Endodermal cell (in vitro differentiated cells): ENCODE results near the gene MMD. TPM values are rescaled to one million over a fixed set of nuclear protein-coding genes. Genes with fewer than 3 reads are reported as not detected.

ENCODE experiments used
- DNase-seq: peaks from one replicate; pipeline ENCODE4 v3.0.0-alpha.2; 2017
- H3K27ac ChIP-seq: 2 replicates; pipeline ENCODE4 v1.5.1; 2013; ENCODE audit warnings: mild to moderate bottlenecking, low read depth, low read length, moderate library complexity
- H3K27me3 ChIP-seq: 2 replicates; pipeline ENCODE4 v1.6.1; 2013; ENCODE audit warnings: mild to moderate bottlenecking, low read length, moderate library complexity; ENCODE audit not compliant: insufficient read depth, control insufficient read depth, poor library complexity, severe bottlenecking
- H3K36me3 ChIP-seq: 2 replicates; pipeline ENCODE4 v1.7.0; 2013; ENCODE audit warnings: mild to moderate bottlenecking, low read length, moderate library complexity; ENCODE audit not compliant: control insufficient read depth, insufficient read depth
- H3K4me1 ChIP-seq: one replicate; pipeline ENCODE4 v1.7.0; 2013; ENCODE audit warnings: low read length; ENCODE audit not compliant: control insufficient read depth, insufficient read depth
- H3K4me3 ChIP-seq: 2 replicates; pipeline ENCODE4 v1.5.1; 2013; ENCODE audit warnings: mild to moderate bottlenecking, low read length, moderate library complexity
- H3K9ac ChIP-seq: 2 replicates; pipeline ENCODE4 v1.6.1; 2013; ENCODE audit warnings: mild to moderate bottlenecking, low read length, moderate library complexity; ENCODE audit not compliant: poor library complexity, severe bottlenecking; ENCODE audit errors: extremely low read depth
- H3K9me3 ChIP-seq: 2 replicates; pipeline ENCODE4 v1.6.1; 2013; ENCODE audit warnings: mild to moderate bottlenecking, low read length, moderate library complexity; ENCODE audit not compliant: control insufficient read depth
- H3K27ac Mint-ChIP-seq: 2 replicates; pipeline ENCODE4 v1.8.0; 2020; ENCODE audit warnings: mixed read lengths
- H3K27me3 Mint-ChIP-seq: 2 replicates; pipeline ENCODE4 v1.8.0; 2021; ENCODE audit warnings: mild to moderate bottlenecking, mixed read lengths; ENCODE audit not compliant: insufficient read depth
- H3K36me3 Mint-ChIP-seq: 2 replicates; pipeline ENCODE4 v1.8.0; 2020; ENCODE audit warnings: low read depth, mixed read lengths
- H3K4me1 Mint-ChIP-seq: 2 replicates; pipeline ENCODE4 v1.8.0; 2020; ENCODE audit warnings: mixed read lengths
- H3K4me3 Mint-ChIP-seq: 2 replicates; pipeline ENCODE4 v1.8.0; 2020; ENCODE audit warnings: mild to moderate bottlenecking, moderate library complexity, mixed read lengths
- H3K9me3 Mint-ChIP-seq: 2 replicates; pipeline ENCODE4 v1.8.0; 2020; ENCODE audit warnings: mild to moderate bottlenecking, mixed read lengths
- CTCF ChIP-seq: fragments of 200-600 bp; sonication (generic); conservative IDR thresholded peaks from 2 replicates; pipeline ENCODE4 v1.5.0; 2021; ENCODE audit warnings: antibody characterized with exemption, mild to moderate bottlenecking
- WGBS, 2 experiments: methylation state at CpG; one replicate each; pipeline versions ENCODE4 v1.1.5 to v1.1.7; 2013; ENCODE audit warnings: missing lambda C conversion rate in 2 of 2, mixed read lengths in 1 of 2; ENCODE audit not compliant: insufficient coverage in 1 of 2, insufficient read length in 1 of 2; 5-methylcytosine and 5-hydroxymethylcytosine counted together
- total RNA-seq, 2 donors: library from RNA; stranded (reverse); fragmentation: NEBNext Ultra II Directional in 1 of 2; extraction: Animal tissue kit (Norgen Biotek cat#: 25700) in 1 of 2; gene quantifications; 2 replicates in 1 of 2; 3 replicates in 1 of 2; pipeline ENCODE4 v1.2.1, GENCODE V29; 2021

The MMD gene
- total RNA-seq, 2 donors from 2014 or later: 40.1 to 40.2 TPM

- Histone ChIP-seq H3K9ac (no peak overlapping the region), H3K27ac (no peak overlapping the region), H3K4me1 (peaks cover 3% of the 10 kb centered on the region), H3K4me3 (no peak overlapping the region), H3K36me3 (no peaks in the 10 kb centered on the region), H3K27me3 (no peaks in the 10 kb centered on the region), H3K9me3 (no peaks in the 10 kb centered on the region)
- no peak overlapping the region for H3K4me3 Mint-ChIP-seq
- no peaks in the 10 kb centered on the region for H3K36me3 Mint-ChIP-seq
- 83 to 89% methylated on average over 5 of the region's 5 CpGs for WGBS, 2 experiments
- no peak overlapping the region for H3K27ac Mint-ChIP-seq
- no peaks in the 10 kb centered on the region for H3K27me3 Mint-ChIP-seq
- peaks cover 3% of the 10 kb centered on the region for H3K9me3 Mint-ChIP-seq
- H3K4me1 Mint-ChIP-seq: peaks cover 43% of the 10 kb centered on the region
- no peak for TF ChIP-seq CTCF
- peak; percentile 67 for DNase-seq
Measured at GRCh38 chr17:55437159-55437605, 15.5 kb upstream of the MMD start.

GRCh38 chr17:55436224-55437158 lies 14.9 kb upstream of the MMD start:
- no peaks in the 10 kb centered on the region for H3K9me3 ChIP-seq
- H3K36me3 ChIP-seq: no peaks in the 10 kb centered on the region
- H3K27me3 ChIP-seq: no peaks in the 10 kb centered on the region
- no peak overlapping the region for H3K9ac ChIP-seq
- H3K4me3 Mint-ChIP-seq: no peak overlapping the region
- WGBS, 2 experiments: 92 to 100% methylated on average over 3 to 4 of the region's 4 CpGs
- no peaks in the 10 kb centered on the region for H3K27me3 Mint-ChIP-seq
- H3K36me3 Mint-ChIP-seq: no peaks in the 10 kb centered on the region
- no peak overlapping the region for H3K4me3 ChIP-seq
- no peak for DNase-seq
- H3K27ac Mint-ChIP-seq: no peak overlapping the region
- no peak for TF ChIP-seq CTCF
- peaks cover 3% of the 10 kb centered on the region for H3K4me1 ChIP-seq
- H3K27ac ChIP-seq: no peak overlapping the region
- peaks cover 3% of the 10 kb centered on the region for H3K9me3 Mint-ChIP-seq
- peaks cover 41% of the 10 kb centered on the region for H3K4me1 Mint-ChIP-seq

- Mint-ChIP-seq H3K36me3 (no peaks in the 10 kb centered on the region), H3K9me3 (peaks cover 3% of the 10 kb centered on the region), H3K27me3 (no peaks in the 10 kb centered on the region), H3K27ac (no peak overlapping the region), H3K4me3 (no peak overlapping the region), H3K4me1 (peaks cover 46% of the 10 kb centered on the region)
- Histone ChIP-seq H3K4me1 (peaks cover 3% of the 10 kb centered on the region), H3K4me3 (no peak overlapping the region), H3K36me3 (no peaks in the 10 kb centered on the region), H3K27ac (no peak overlapping the region), H3K27me3 (no peaks in the 10 kb centered on the region), H3K9me3 (no peaks in the 10 kb centered on the region), H3K9ac (no peak overlapping the region)
- 82 to 93% methylated on average over 2 to 4 of the region's 4 CpGs for WGBS, 2 experiments
- no peak for DNase-seq
- TF ChIP-seq CTCF: no peak
Measured at GRCh38 chr17:55435408-55435807, 13.8 kb upstream of the MMD start.
